C4-2B (cell line): Measurements from ENCODE around the gene ICA1L.

Source experiments
- CTCF ChIP-seq: fragments of 450-650 bp; conservative IDR thresholded peaks from 2 replicates; pipeline ENCODE4 v1.5.1; 2017; ENCODE audit warnings: mild to moderate bottlenecking
- ZFX ChIP-seq: fragments of 450-650 bp; IDR thresholded peaks from 2 replicates; pipeline ENCODE4 v1.6.1; 2017

GRCh38 chr2:202814226-202814625 lies 57.3 kb downstream of the ICA1L start:
- TF ChIP-seq CTCF = no peak
- TF ChIP-seq ZFX = no peak
